ENCODE results near the gene FBLN2. TPM values are rescaled to one million over a fixed set of nuclear protein-coding genes. Genes with fewer than 3 reads are reported as not detected.

FBLN2 gene
- total and polyA plus RNA-seq, 2 donors, result 12.2 to 15.3 TPM

GRCh38 chr3:13617097-13617738, 68.3 kb downstream of the FBLN2 start:
- no peak for DNase-seq (ENCODE audit: low read depth in 6 of 9, low spot score in 9 of 9)
- peaks cover 14 to 31% of the 10 kb centered on the region in 2 donors for H3K36me3 ChIP-seq (ENCODE audit: control insufficient read depth in 2 of 2, insufficient read depth in 2 of 2, low read length in 1 of 2)
- H3K27ac ChIP-seq (ENCODE audit: low read depth in 1 of 2, low read length in 1 of 2), result no peak overlapping the region
- no peaks in the 10 kb centered on the region for H3K27me3 ChIP-seq (ENCODE audit: control insufficient read depth in 2 of 2, insufficient read depth in 1 of 2, low read length in 1 of 2)
- no peaks in the 10 kb centered on the region for H3K9me3 ChIP-seq (ENCODE audit: control insufficient read depth in 2 of 2, insufficient read depth in 1 of 2, low read length in 1 of 2)
- no peaks in the 10 kb centered on the region for H3K4me1 ChIP-seq (ENCODE audit: control insufficient read depth in 2 of 2, insufficient read depth in 2 of 2, low read length in 2 of 2)
- H3K4me3 ChIP-seq (ENCODE audit: low read length in 2 of 2), result no peak overlapping the region
- 96% methylated on average over 3 of the region's 3 CpGs for WGBS

GRCh38 chr3:13617981-13618380, 69.1 kb downstream of the FBLN2 start:
- Histone ChIP-seq H3K9me3 (ENCODE audit: control insufficient read depth in 2 of 2, insufficient read depth in 1 of 2, low read length in 1 of 2) (no peaks in the 10 kb centered on the region), H3K36me3 (ENCODE audit: control insufficient read depth in 2 of 2, insufficient read depth in 2 of 2, low read length in 1 of 2) (peaks cover 14 to 31% of the 10 kb centered on the region in 2 donors), H3K4me1 (ENCODE audit: control insufficient read depth in 2 of 2, insufficient read depth in 2 of 2, low read length in 2 of 2) (no peaks in the 10 kb centered on the region), H3K4me3 (ENCODE audit: low read length in 2 of 2) (no peak overlapping the region), H3K27me3 (ENCODE audit: control insufficient read depth in 2 of 2, insufficient read depth in 1 of 2, low read length in 1 of 2) (no peaks in the 10 kb centered on the region), H3K27ac (ENCODE audit: low read depth in 1 of 2, low read length in 1 of 2) (no peak overlapping the region)
- WGBS, result 95% methylated on average over 10 of the region's 10 CpGs
- no peak for DNase-seq (ENCODE audit: low read depth in 6 of 9, low spot score in 9 of 9)

GRCh38 chr3:13618836-13619235, 69.9 kb downstream of the FBLN2 start:
- 97% methylated on average over 3 of the region's 3 CpGs for WGBS

GRCh38 chr3:13619661-13620230, 70.8 kb downstream of the FBLN2 start:
- Histone ChIP-seq H3K27ac (ENCODE audit: low read depth in 1 of 2, low read length in 1 of 2) (no peak overlapping the region), H3K4me3 (ENCODE audit: low read length in 2 of 2) (no peak overlapping the region), H3K9me3 (ENCODE audit: control insufficient read depth in 2 of 2, insufficient read depth in 1 of 2, low read length in 1 of 2) (no peaks in the 10 kb centered on the region), H3K27me3 (ENCODE audit: control insufficient read depth in 2 of 2, insufficient read depth in 1 of 2, low read length in 1 of 2) (no peaks in the 10 kb centered on the region), H3K4me1 (ENCODE audit: control insufficient read depth in 2 of 2, insufficient read depth in 2 of 2, low read length in 2 of 2) (no peaks in the 10 kb centered on the region), H3K36me3 (ENCODE audit: control insufficient read depth in 2 of 2, insufficient read depth in 2 of 2, low read length in 1 of 2) (peaks cover 14 to 29% of the 10 kb centered on the region in 2 donors)
- DNase-seq (ENCODE audit: low read depth in 6 of 9, low spot score in 9 of 9), result no peak
- WGBS, result 93% methylated on average over 13 of the region's 13 CpGs

More at GRCh38 chr3:13618836-13619235, 69.9 kb downstream of the FBLN2 start:
- Histone ChIP-seq H3K4me3 (ENCODE audit: low read length in 2 of 2) (no peak overlapping the region), H3K9me3 (ENCODE audit: control insufficient read depth in 2 of 2, insufficient read depth in 1 of 2, low read length in 1 of 2) (no peaks in the 10 kb centered on the region), H3K36me3 (ENCODE audit: control insufficient read depth in 2 of 2, insufficient read depth in 2 of 2, low read length in 1 of 2) (peaks cover 14 to 33% of the 10 kb centered on the region in 2 donors), H3K27ac (ENCODE audit: low read depth in 1 of 2, low read length in 1 of 2) (no peak overlapping the region), H3K27me3 (ENCODE audit: control insufficient read depth in 2 of 2, insufficient read depth in 1 of 2, low read length in 1 of 2) (no peaks in the 10 kb centered on the region), H3K4me1 (ENCODE audit: control insufficient read depth in 2 of 2, insufficient read depth in 2 of 2, low read length in 2 of 2) (no peaks in the 10 kb centered on the region)
- DNase-seq (ENCODE audit: low read depth in 6 of 9, low spot score in 9 of 9), result no peak

GRCh38 chr3:13620281-13620680, 71.4 kb downstream of the FBLN2 start:
- Histone ChIP-seq H3K27me3 (ENCODE audit: control insufficient read depth in 2 of 2, insufficient read depth in 1 of 2, low read length in 1 of 2) (no peaks in the 10 kb centered on the region), H3K4me1 (ENCODE audit: control insufficient read depth in 2 of 2, insufficient read depth in 2 of 2, low read length in 2 of 2) (no peaks in the 10 kb centered on the region), H3K27ac (ENCODE audit: low read depth in 1 of 2, low read length in 1 of 2) (no peak overlapping the region), H3K4me3 (ENCODE audit: low read length in 2 of 2) (no peak overlapping the region), H3K9me3 (ENCODE audit: control insufficient read depth in 2 of 2, insufficient read depth in 1 of 2, low read length in 1 of 2) (no peaks in the 10 kb centered on the region), H3K36me3 (ENCODE audit: control insufficient read depth in 2 of 2, insufficient read depth in 2 of 2, low read length in 1 of 2) (peaks cover 11 to 29% of the 10 kb centered on the region in 2 donors)
- DNase-seq (ENCODE audit: low read depth in 6 of 9, low spot score in 9 of 9), result no peak
- WGBS, result 95% methylated on average over 4 of the region's 4 CpGs

- H3K36me3 ChIP-seq (ENCODE audit: control insufficient read depth in 2 of 2, insufficient read depth in 2 of 2, low read length in 1 of 2), result peaks cover 11 to 29% of the 10 kb centered on the region in 2 donors
- no peak for DNase-seq (ENCODE audit: low read depth in 6 of 9, low spot score in 9 of 9)
- H3K27ac ChIP-seq (ENCODE audit: low read depth in 1 of 2, low read length in 1 of 2), result no peak overlapping the region
- 96% methylated on average over 12 of the region's 12 CpGs for WGBS
- H3K4me1 ChIP-seq (ENCODE audit: control insufficient read depth in 2 of 2, insufficient read depth in 2 of 2, low read length in 2 of 2), result no peaks in the 10 kb centered on the region
- no peaks in the 10 kb centered on the region for H3K27me3 ChIP-seq (ENCODE audit: control insufficient read depth in 2 of 2, insufficient read depth in 1 of 2, low read length in 1 of 2)
- no peaks in the 10 kb centered on the region for H3K9me3 ChIP-seq (ENCODE audit: control insufficient read depth in 2 of 2, insufficient read depth in 1 of 2, low read length in 1 of 2)
- H3K4me3 ChIP-seq (ENCODE audit: low read length in 2 of 2), result no peak overlapping the region
These were observed 71.9 kb downstream of the FBLN2 start for GRCh38 chr3:13620776-13621365.

GRCh38 chr3:13621381-13622221, 72.7 kb downstream of the FBLN2 start:
- WGBS, result 78% methylated on average over 31 of the region's 31 CpGs
- H3K9me3 ChIP-seq (ENCODE audit: control insufficient read depth in 2 of 2, insufficient read depth in 1 of 2, low read length in 1 of 2), result no peaks in the 10 kb centered on the region

GRCh38 chr3:13622356-13622755, 73.4 kb downstream of the FBLN2 start:
- Histone ChIP-seq H3K27ac (ENCODE audit: low read depth in 1 of 2, low read length in 1 of 2) (no peak overlapping the region), H3K4me1 (ENCODE audit: control insufficient read depth in 2 of 2, insufficient read depth in 2 of 2, low read length in 2 of 2) (no peaks in the 10 kb centered on the region), H3K4me3 (ENCODE audit: low read length in 2 of 2) (no peak overlapping the region), H3K9me3 (ENCODE audit: control insufficient read depth in 2 of 2, insufficient read depth in 1 of 2, low read length in 1 of 2) (no peaks in the 10 kb centered on the region), H3K27me3 (ENCODE audit: control insufficient read depth in 2 of 2, insufficient read depth in 1 of 2, low read length in 1 of 2) (no peaks in the 10 kb centered on the region), H3K36me3 (ENCODE audit: control insufficient read depth in 2 of 2, insufficient read depth in 2 of 2, low read length in 1 of 2) (peaks cover 11 to 29% of the 10 kb centered on the region in 2 donors)
- WGBS, result 94% methylated on average over 15 of the region's 15 CpGs
- DNase-seq (ENCODE audit: low read depth in 6 of 9, low spot score in 9 of 9), result no peak

More at GRCh38 chr3:13621381-13622221, 72.7 kb downstream of the FBLN2 start:
- peaks cover 11 to 29% of the 10 kb centered on the region in 2 donors for H3K36me3 ChIP-seq (ENCODE audit: control insufficient read depth in 2 of 2, insufficient read depth in 2 of 2, low read length in 1 of 2)
- no peaks in the 10 kb centered on the region for H3K27me3 ChIP-seq (ENCODE audit: control insufficient read depth in 2 of 2, insufficient read depth in 1 of 2, low read length in 1 of 2)
- H3K4me3 ChIP-seq (ENCODE audit: low read length in 2 of 2), result no peak overlapping the region
- no peak overlapping the region for H3K27ac ChIP-seq (ENCODE audit: low read depth in 1 of 2, low read length in 1 of 2)
- H3K4me1 ChIP-seq (ENCODE audit: control insufficient read depth in 2 of 2, insufficient read depth in 2 of 2, low read length in 2 of 2), result no peaks in the 10 kb centered on the region
- DNase-seq (ENCODE audit: low read depth in 6 of 9, low spot score in 9 of 9), result peak in 1 of 9 donors; percentile 10
